SJSA1 (cell line): ENCODE results near the gene RASSF1. TPM values are rescaled to one million over a fixed set of nuclear protein-coding genes. Genes with fewer than 3 reads are reported as not detected.

Experiments used
- DNase-seq, 2 experiments: peaks; one replicate each; pipeline ENCODE4 v3.0.0-alpha.2; 2015 to 2020; ENCODE audit warnings: low spot score in 2 of 2, low read depth in 1 of 2
- H3K27ac ChIP-seq: fragments of 250-450 bp; sonication (Bioruptor Pico); 2 replicates; pipeline ENCODE4 v1.5.1; 2020; ENCODE audit warnings: mild to moderate bottlenecking, moderate library complexity
- H3K27me3 ChIP-seq: fragments of 250-450 bp; sonication (Bioruptor Pico); replicated peaks from 2 replicates; pipeline ENCODE4 v1.5.1; 2020; ENCODE audit warnings: mild to moderate bottlenecking, moderate library complexity
- H3K36me3 ChIP-seq: fragments of 250-450 bp; sonication (Bioruptor Pico); 2 replicates; pipeline ENCODE4 v1.5.1; 2020; ENCODE audit warnings: mild to moderate bottlenecking
- H3K4me1 ChIP-seq: fragments of 250-450 bp; sonication (Bioruptor Pico); replicated peaks from 2 replicates; pipeline ENCODE4 v1.6.1; 2021; ENCODE audit warnings: mild to moderate bottlenecking
- H3K4me3 ChIP-seq: fragments of 250-450 bp; sonication (Bioruptor Pico); 2 replicates; pipeline ENCODE4 v1.5.1; 2020; ENCODE audit warnings: mild to moderate bottlenecking
- H3K9me3 ChIP-seq: fragments of 250-450 bp; sonication (Bioruptor Pico); replicated peaks from 2 replicates; pipeline ENCODE4 v1.5.1; 2020; ENCODE audit warnings: mild to moderate bottlenecking
- total RNA-seq: library from RNA; depleted of rRNA; stranded (reverse); fragments of >200 nt; shearing (Covaris generic); gene quantifications from 2 replicates; pipeline ENCODE4 v1.2.3, GENCODE V29; 2014

The RASSF1 gene
- total RNA-seq, 1 experiment from 2014 or later, result 21.1 TPM

GRCh38 chr3:50302095-50303012 is 38.3 kb downstream of the RASSF1 start:
- Histone ChIP-seq H3K27ac (no peak overlapping the region), H3K36me3 (no peaks in the 10 kb centered on the region), H3K4me1 (peaks cover 16% of the 10 kb centered on the region), H3K27me3 (no peaks in the 10 kb centered on the region), H3K4me3 (no peak overlapping the region), H3K9me3 (no peaks in the 10 kb centered on the region)
- DNase-seq, result no peak

- H3K27me3 ChIP-seq, result no peaks in the 10 kb centered on the region
- H3K9me3 ChIP-seq, result no peaks in the 10 kb centered on the region
- no peak for DNase-seq
- H3K4me1 ChIP-seq, result peaks cover 16% of the 10 kb centered on the region
- no peaks in the 10 kb centered on the region for H3K36me3 ChIP-seq
- no peak overlapping the region for H3K4me3 ChIP-seq
- no peak overlapping the region for H3K27ac ChIP-seq
These were observed 39.9 kb downstream of the RASSF1 start for GRCh38 chr3:50300681-50301254.

GRCh38 chr3:50299929-50300680 is 40.5 kb downstream of the RASSF1 start:
- no peak for DNase-seq
- Histone ChIP-seq H3K27me3 (no peaks in the 10 kb centered on the region), H3K27ac (peak overlapping the region; percentile 71), H3K4me1 (peaks cover 16% of the 10 kb centered on the region), H3K4me3 (peak overlapping the region; percentile 50), H3K9me3 (no peaks in the 10 kb centered on the region), H3K36me3 (no peaks in the 10 kb centered on the region)

GRCh38 chr3:50299638-50299928 is 41.1 kb downstream of the RASSF1 start:
- peaks cover 16% of the 10 kb centered on the region for H3K4me1 ChIP-seq
- H3K27me3 ChIP-seq, result no peaks in the 10 kb centered on the region
- no peaks in the 10 kb centered on the region for H3K36me3 ChIP-seq
- no peaks in the 10 kb centered on the region for H3K9me3 ChIP-seq
- peak overlapping the region; percentile 71 for H3K27ac ChIP-seq
- peak overlapping the region; percentile 50 for H3K4me3 ChIP-seq
- DNase-seq, result no peak

GRCh38 chr3:50298836-50299637 is 41.6 kb downstream of the RASSF1 start, which contains the start of the genes HYAL3 and NAA80:
Gene HYAL3, minus strand, starts transcription at chr3:50299405. Its CDS starts 3,803 bp downstream, at chr3:50295602.
Gene NAA80, minus strand, starts transcription at chr3:50299405. Its CDS starts 1,942 bp downstream, at chr3:50297463.
- peak within 1 kb of the TSS; percentile 50 for H3K4me3 ChIP-seq
- peak within 1 kb of the TSS; percentile 71 for H3K27ac ChIP-seq
- no peaks in the 10 kb centered on the region for H3K27me3 ChIP-seq
- H3K4me1 ChIP-seq, result peaks cover 16% of the 10 kb centered on the region
- no peaks in the 10 kb centered on the region for H3K9me3 ChIP-seq
- DNase-seq, result peak; percentile 92 to 99
- H3K36me3 ChIP-seq, result no peaks in the 10 kb centered on the region

DNA sequence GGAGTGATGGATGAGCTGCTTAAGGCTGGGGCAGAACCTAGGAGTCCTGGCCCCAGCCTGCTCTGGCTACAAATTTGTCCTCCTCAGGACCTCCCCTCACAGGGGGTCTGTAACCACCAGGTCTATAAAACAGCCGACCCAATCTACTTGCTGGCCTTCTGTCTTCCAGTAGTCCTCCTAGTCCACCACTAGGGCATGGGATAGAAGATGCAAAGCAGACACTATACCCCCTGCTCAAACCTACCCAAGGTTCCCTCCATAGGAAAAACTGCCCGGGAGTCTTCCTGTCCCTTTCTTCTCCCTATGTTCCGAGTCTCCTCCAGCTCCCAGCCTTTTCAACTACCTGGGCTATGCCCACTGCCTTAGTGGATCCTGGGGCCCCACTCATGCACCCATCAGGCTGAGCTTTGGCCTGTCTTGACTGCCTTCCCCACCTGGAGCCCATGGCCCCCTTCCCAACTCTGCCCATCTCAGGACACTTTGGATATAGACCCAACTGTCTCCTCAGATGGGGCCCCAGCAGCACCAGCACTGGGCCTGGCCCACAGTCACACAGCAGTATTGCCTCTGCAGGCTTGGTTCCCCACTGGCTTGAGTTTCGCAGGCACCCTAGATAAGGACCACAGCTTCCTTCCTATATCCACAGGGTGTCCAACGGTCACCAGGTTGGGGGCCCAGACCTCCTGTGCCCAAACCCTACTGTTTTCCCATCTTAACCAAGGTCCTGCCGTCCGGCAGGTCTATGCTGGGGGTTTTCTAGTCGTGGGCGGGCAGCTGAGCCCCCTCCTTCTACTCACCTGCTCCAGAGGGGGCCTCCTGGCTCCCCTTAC is 42.5 kb downstream of the RASSF1 start:
- Histone ChIP-seq H3K27ac (no peak overlapping the region), H3K36me3 (no peaks in the 10 kb centered on the region), H3K4me3 (peak overlapping the region; percentile 50), H3K4me1 (peaks cover 16% of the 10 kb centered on the region), H3K27me3 (no peaks in the 10 kb centered on the region), H3K9me3 (no peaks in the 10 kb centered on the region)
- DNase-seq, result no peak

- H3K9me3 ChIP-seq, result no peaks in the 10 kb centered on the region
- H3K36me3 ChIP-seq, result no peaks in the 10 kb centered on the region
- H3K4me1 ChIP-seq, result peaks cover 21% of the 10 kb centered on the region
- no peak overlapping the region for H3K4me3 ChIP-seq
- no peak for DNase-seq
- no peak overlapping the region for H3K27ac ChIP-seq
- H3K27me3 ChIP-seq, result no peaks in the 10 kb centered on the region
These were observed 43.3 kb downstream of the RASSF1 start for GRCh38 chr3:50297384-50297775.

- Histone ChIP-seq H3K4me3 (no peak overlapping the region), H3K4me1 (peaks cover 21% of the 10 kb centered on the region), H3K9me3 (no peaks in the 10 kb centered on the region), H3K27me3 (no peaks in the 10 kb centered on the region), H3K27ac (no peak overlapping the region), H3K36me3 (peaks cover 4% of the 10 kb centered on the region; the same call in 1 of the 2 replicates)
- no peak for DNase-seq
These were observed 43.8 kb downstream of the RASSF1 start for GRCh38 chr3:50296721-50297383.

DNA sequence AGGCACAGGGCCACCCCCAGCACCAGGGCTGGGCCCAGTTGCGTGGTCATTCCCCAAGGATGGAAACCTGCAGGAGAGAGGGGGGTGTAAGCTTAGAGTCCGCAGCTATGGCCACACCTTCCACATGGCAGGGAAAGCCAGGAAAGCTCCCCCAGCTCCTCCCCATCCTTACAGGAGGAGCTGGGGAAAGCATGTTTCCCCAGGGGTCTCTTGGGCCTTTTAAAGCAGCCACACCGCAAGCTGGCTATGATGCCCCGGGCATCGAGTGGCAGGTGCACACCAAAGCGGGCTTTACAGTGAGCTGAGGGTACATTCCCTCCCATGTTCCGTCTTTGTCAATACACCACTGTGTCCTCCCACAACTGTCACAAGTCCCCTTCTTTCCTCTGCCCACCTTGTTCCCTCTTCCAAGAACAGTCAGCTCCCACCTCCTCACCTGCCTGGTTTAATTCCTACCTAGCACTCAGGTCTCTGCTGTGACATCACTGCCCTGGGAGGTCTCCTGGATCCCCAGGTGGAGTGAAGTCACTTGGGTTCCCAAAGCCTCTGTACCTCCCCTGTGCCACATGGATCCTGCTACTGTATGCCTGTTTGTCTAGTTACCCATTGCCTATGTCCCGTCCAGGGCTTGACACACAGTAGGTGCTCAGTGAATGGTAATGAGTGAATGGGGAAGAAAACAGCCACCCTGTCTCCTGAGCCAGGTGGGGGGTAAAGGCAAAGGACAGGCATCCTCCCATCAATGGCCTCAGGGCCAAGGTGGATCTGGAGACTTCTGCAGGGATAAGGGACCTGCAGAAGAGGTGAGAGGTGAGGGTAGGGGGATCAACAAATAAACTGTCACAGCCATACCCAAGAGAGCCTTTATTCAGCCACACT is 44.8 kb downstream of the RASSF1 start:
- no peak for DNase-seq
- no peak overlapping the region for H3K4me3 ChIP-seq
- no peak overlapping the region for H3K27ac ChIP-seq
- H3K9me3 ChIP-seq, result no peaks in the 10 kb centered on the region
- H3K27me3 ChIP-seq, result no peaks in the 10 kb centered on the region
- peaks cover 6% of the 10 kb centered on the region for H3K36me3 ChIP-seq
- H3K4me1 ChIP-seq, result peaks cover 29% of the 10 kb centered on the region

GRCh38 chr3:50294492-50295403 is 45.9 kb downstream of the RASSF1 start:
- Histone ChIP-seq H3K27me3 (no peaks in the 10 kb centered on the region), H3K36me3 (peaks cover 15% of the 10 kb centered on the region)

DNA sequence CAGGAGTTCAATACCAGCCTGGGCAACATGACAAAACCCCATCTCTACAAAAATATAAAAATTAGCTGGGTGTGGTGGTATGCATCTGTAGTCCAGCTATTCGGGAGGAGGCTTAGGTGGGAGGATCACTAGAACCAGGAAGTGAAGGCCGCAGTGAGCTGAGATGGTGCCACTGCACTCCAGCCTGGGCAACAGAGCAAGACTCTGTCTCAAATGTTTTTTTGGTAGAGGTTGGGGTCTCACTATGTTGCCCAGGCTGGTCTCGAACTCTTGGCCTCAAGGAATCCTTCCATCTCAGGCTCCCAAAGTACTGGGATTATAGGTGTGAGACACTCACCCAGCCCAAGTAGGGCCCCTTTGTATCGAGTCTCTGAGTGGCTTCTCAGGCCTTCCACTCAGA is 46.5 kb downstream of the RASSF1 start:
- Histone ChIP-seq H3K9me3 (no peaks in the 10 kb centered on the region), H3K27ac (no peak overlapping the region), H3K4me3 (no peak overlapping the region), H3K27me3 (no peaks in the 10 kb centered on the region), H3K36me3 (peaks cover 22% of the 10 kb centered on the region), H3K4me1 (peaks cover 20% of the 10 kb centered on the region)
- no peak for DNase-seq

More at GRCh38 chr3:50294492-50295403, 45.9 kb downstream of the RASSF1 start:
- Histone ChIP-seq H3K9me3 (no peaks in the 10 kb centered on the region), H3K4me1 (peaks cover 21% of the 10 kb centered on the region), H3K27ac (no peak overlapping the region), H3K4me3 (no peak overlapping the region)
- no peak for DNase-seq
